ENCODE measurements around the gene CCDC9. TPM values are rescaled to one million over a fixed set of nuclear protein-coding genes. Genes with fewer than 3 reads are reported as not detected.

CCDC9 gene
- total and polyA plus RNA-seq, 2 of the 13 experiments (the other 11 are each of a cell fraction or from before 2014, with no cell fraction given) = 2.9 to 6.3 TPM

GRCh38 chr19:47227352-47228167, 28.8 kb upstream of the CCDC9 start (continued):
- TF ChIP-seq, protein P1, sequence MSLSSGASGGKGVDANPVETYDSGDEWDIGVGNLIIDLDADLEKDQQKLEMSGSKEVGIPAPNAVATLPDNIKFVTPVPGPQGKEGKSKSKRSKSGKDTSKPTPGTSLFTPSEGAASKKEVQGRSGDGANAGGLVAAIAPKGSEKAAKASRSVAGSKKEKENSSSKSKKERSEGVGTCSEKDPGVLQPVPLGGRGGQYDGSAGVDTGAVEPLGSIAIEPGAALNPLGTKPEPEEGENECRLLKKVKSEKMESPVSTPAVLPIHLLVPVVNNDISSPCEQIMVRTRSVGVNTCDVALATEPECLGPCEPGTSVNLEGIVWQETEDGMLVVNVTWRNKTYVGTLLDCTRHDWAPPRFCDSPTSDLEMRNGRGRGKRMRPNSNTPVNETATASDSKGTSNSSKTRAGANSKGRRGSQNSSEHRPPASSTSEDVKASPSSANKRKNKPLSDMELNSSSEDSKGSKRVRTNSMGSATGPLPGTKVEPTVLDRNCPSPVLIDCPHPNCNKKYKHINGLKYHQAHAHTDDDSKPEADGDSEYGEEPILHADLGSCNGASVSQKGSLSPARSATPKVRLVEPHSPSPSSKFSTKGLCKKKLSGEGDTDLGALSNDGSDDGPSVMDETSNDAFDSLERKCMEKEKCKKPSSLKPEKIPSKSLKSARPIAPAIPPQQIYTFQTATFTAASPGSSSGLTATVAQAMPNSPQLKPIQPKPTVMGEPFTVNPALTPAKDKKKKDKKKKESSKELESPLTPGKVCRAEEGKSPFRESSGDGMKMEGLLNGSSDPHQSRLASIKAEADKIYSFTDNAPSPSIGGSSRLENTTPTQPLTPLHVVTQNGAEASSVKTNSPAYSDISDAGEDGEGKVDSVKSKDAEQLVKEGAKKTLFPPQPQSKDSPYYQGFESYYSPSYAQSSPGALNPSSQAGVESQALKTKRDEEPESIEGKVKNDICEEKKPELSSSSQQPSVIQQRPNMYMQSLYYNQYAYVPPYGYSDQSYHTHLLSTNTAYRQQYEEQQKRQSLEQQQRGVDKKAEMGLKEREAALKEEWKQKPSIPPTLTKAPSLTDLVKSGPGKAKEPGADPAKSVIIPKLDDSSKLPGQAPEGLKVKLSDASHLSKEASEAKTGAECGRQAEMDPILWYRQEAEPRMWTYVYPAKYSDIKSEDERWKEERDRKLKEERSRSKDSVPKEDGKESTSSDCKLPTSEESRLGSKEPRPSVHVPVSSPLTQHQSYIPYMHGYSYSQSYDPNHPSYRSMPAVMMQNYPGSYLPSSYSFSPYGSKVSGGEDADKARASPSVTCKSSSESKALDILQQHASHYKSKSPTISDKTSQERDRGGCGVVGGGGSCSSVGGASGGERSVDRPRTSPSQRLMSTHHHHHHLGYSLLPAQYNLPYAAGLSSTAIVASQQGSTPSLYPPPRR (CRISPR knock-in tag; IDR thresholded peaks at IDR 0.05; ENCODE audit: borderline replicate concordance) = no peak; the same call in 1 of the 2 replicates
- no peak for TF ChIP-seq ZNF75D (CRISPR knock-in tag; IDR thresholded peaks at IDR 0.05; ENCODE audit: borderline replicate concordance)
- no peak for TF ChIP-seq ZNF782 (CRISPR knock-in tag; IDR thresholded peaks at IDR 0.05; ENCODE audit: borderline replicate concordance)
- TF ChIP-seq CHD2 (IDR thresholded peaks at IDR 0.05; ENCODE audit: low read depth, low read length) = no peak; the same call in 1 of the 2 replicates
- no peak for TF ChIP-seq ZNF709 (CRISPR knock-in tag; IDR thresholded peaks at IDR 0.05)
- peak; percentile 78 for TF ChIP-seq ZEB1 (IDR thresholded peaks at IDR 0.05; ENCODE audit: insufficient replicate concordance, low read depth)
- no peak for TF ChIP-seq MNT (IDR thresholded peaks at IDR 0.05)
- TF ChIP-seq YY1 (IDR thresholded peaks at IDR 0.05; ENCODE audit: insufficient read depth, insufficient replicate concordance, low read depth, low read length) = no peak
- TF ChIP-seq POLR2AphosphoS5 (IDR thresholded peaks at IDR 0.05; ENCODE audit: low read depth, low read length) = 0 out of 2 replicates have a peak, but pooled peaks have one; percentile 21
- no peak for TF ChIP-seq USF2 (IDR thresholded peaks at IDR 0.05; ENCODE audit: low read depth, low read length)
- TF ChIP-seq USF2 (CRISPR knock-in tag; IDR thresholded peaks at IDR 0.05; ENCODE audit: borderline replicate concordance) = no peak
- TF ChIP-seq, protein P2, sequence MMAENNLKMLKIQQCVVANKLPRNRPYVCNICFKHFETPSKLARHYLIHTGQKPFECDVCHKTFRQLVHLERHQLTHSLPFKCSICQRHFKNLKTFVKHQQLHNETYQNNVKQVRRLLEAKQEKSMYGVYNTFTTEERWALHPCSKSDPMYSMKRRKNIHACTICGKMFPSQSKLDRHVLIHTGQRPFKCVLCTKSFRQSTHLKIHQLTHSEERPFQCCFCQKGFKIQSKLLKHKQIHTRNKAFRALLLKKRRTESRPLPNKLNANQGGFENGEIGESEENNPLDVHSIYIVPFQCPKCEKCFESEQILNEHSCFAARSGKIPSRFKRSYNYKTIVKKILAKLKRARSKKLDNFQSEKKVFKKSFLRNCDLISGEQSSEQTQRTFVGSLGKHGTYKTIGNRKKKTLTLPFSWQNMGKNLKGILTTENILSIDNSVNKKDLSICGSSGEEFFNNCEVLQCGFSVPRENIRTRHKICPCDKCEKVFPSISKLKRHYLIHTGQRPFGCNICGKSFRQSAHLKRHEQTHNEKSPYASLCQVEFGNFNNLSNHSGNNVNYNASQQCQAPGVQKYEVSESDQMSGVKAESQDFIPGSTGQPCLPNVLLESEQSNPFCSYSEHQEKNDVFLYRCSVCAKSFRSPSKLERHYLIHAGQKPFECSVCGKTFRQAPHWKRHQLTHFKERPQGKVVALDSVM (CRISPR knock-in tag; IDR thresholded peaks at IDR 0.05) = peak; percentile 100
- no peak for TF ChIP-seq KDM2A (CRISPR knock-in tag; IDR thresholded peaks at IDR 0.05; ENCODE audit: borderline replicate concordance, low read depth)
- peak; percentile 69; the same call in 1 of the 2 replicates for TF ChIP-seq REL (CRISPR knock-in tag; conservative IDR thresholded peaks at IDR 0.05)
- TF ChIP-seq GABPB1 (CRISPR knock-in tag; IDR thresholded peaks at IDR 0.05) = peak; percentile 63
- TF ChIP-seq PTBP1 (IDR thresholded peaks at IDR 0.05; ENCODE audit: low read depth, low read length, poor library complexity, severe bottlenecking) = peak; percentile 62
- TF ChIP-seq GTF2F1 (IDR thresholded peaks at IDR 0.05; ENCODE audit: low read length) = 0 out of 2 replicates have a peak, but pooled peaks have one; percentile 32
- TF ChIP-seq REPIN1 (CRISPR knock-in tag; IDR thresholded peaks at IDR 0.05; ENCODE audit: borderline replicate concordance, low read depth) = 0 out of 2 replicates have a peak, but pooled peaks have one; percentile 0
